Natural killer cell (primary cell): Measurements from ENCODE around the gene SLC38A3. TPM values are rescaled to one million over a fixed set of nuclear protein-coding genes. Genes with fewer than 3 reads are reported as not detected.

Experiments used
- ATAC-seq, 3 donors: fragments of 150-1000 bp in 2 of 3; fragments of 200-7000 bp in 1 of 3; cut with Tn5 transposase; 1 replicate in 1 of 3; 2 replicates in 2 of 3; pipeline ENCODE4 v1.10.0; 2021; ENCODE audit warnings: mild to moderate bottlenecking in 2 of 3, moderate library complexity in 2 of 3
- DNase-seq, 2 donors: peaks; one replicate each; pipeline versions ENCODE4 v3.0.0 to v3.0.0-alpha.2; 2013 to 2021; ENCODE audit warnings: mixed read lengths in 1 of 2
- H3K27ac ChIP-seq: one replicate; pipeline ENCODE4 v1.5.1; 2013; ENCODE audit warnings: mild to moderate bottlenecking, low read length
- H3K27me3 ChIP-seq: one replicate; pipeline ENCODE4 v1.6.1; 2013; ENCODE audit warnings: low read length; ENCODE audit not compliant: control insufficient read depth, insufficient read depth
- H3K36me3 ChIP-seq: one replicate; pipeline ENCODE4 v1.6.1; 2013; ENCODE audit warnings: low read length; ENCODE audit not compliant: control insufficient read depth, insufficient read depth
- H3K4me1 ChIP-seq: one replicate; pipeline ENCODE4 v1.6.1; 2013; ENCODE audit warnings: low read length; ENCODE audit not compliant: control insufficient read depth, insufficient read depth
- H3K4me3 ChIP-seq: one replicate; pipeline ENCODE4 v1.5.1; 2013; ENCODE audit warnings: low read length
- H3K9me3 ChIP-seq: one replicate; pipeline ENCODE4 v1.6.1; 2013; ENCODE audit warnings: low read length; ENCODE audit not compliant: control insufficient read depth, insufficient read depth
- H3K27ac Mint-ChIP-seq, 2 donors: one replicate each; pipeline ENCODE4 v1.8.0; 2022; ENCODE audit warnings: mild to moderate bottlenecking in 2 of 2, mixed read lengths in 2 of 2, moderate library complexity in 1 of 2
- H3K27me3 Mint-ChIP-seq, 2 donors: one replicate each; pipeline ENCODE4 v1.8.0; 2022; ENCODE audit warnings: low read depth in 2 of 2, mixed read lengths in 2 of 2
- H3K36me3 Mint-ChIP-seq: one replicate; pipeline ENCODE4 v1.8.0; 2022; ENCODE audit warnings: mixed read lengths
- H3K4me1 Mint-ChIP-seq, 2 donors: one replicate each; pipeline ENCODE4 v1.8.0; 2022; ENCODE audit warnings: mixed read lengths in 2 of 2
- H3K4me3 Mint-ChIP-seq: one replicate; pipeline ENCODE4 v1.8.0; 2022; ENCODE audit warnings: mild to moderate bottlenecking, moderate library complexity, mixed read lengths
- H3K9me3 Mint-ChIP-seq, 2 donors: one replicate each; pipeline ENCODE4 v1.8.0; 2022; ENCODE audit warnings: mixed read lengths in 2 of 2
- WGBS: methylation state at CpG from one replicate; pipeline ENCODE4 v1.1.7; 2013; ENCODE audit warnings: missing lambda C conversion rate; ENCODE audit not compliant: insufficient coverage; 5-methylcytosine and 5-hydroxymethylcytosine counted together
- intact Hi-C: fragments of 100-400 bp; cut with micrococcal nuclease; formaldehyde crosslinking; loops from one replicate; pipeline ENCODE4 v1.14.2; 2022
- total RNA-seq, 4 donors: library from RNA; stranded (reverse); fragments of 120-200 nt in 1 of 4; gene quantifications; one replicate each; pipeline versions ENCODE4 v1.2.3 to v1.2.4, GENCODE V29; 2013 to 2022
- TF ChIP-seq, protein P1 (sequence below): fragments of 200-600 bp; IDR thresholded peaks from one replicate; pipeline ENCODE4 v1.8.0; 2022; ENCODE audit warnings: antibody characterized with exemption

SLC38A3 gene
- total RNA-seq, 3 donors from 2014 or later (not counting 1 experiment from before 2014, with no cell fraction given): 0.82 TPM; not detected in 2

DNA sequence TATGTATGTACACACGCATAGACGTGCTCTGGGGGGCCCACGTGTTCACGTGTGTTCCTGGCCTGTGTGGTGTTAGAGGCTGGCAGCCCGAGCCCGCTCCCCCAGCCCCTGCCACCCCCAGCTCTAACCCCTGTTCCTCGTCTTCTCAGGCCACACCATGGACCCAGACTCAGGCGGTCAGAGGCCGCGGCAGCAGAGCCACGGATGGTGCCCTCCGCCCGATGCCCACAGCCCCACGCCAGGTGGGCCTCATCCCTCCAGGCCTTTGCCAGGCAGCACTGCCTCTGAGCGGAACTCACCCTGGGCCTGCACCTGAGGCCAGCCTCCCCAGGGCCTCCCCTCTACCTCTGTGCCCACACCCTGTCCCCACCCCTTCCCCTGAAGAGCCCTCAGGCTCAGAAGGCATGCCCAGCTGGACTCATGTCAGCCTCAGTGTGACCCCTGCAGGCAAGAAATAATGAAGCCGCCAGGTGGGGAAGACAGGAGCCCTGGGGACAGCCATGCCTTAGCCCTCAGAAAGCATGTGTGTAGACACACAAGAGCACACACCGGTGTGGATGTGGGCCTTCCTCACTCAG is 30.0 kb upstream of the SLC38A3 start:
- no peak for DNase-seq
- no peak overlapping the region for H3K4me3 ChIP-seq
- H3K9me3 ChIP-seq: no peaks in the 10 kb centered on the region
- H3K27ac Mint-ChIP-seq: no peak overlapping the region
- no peak for ATAC-seq
- H3K4me3 Mint-ChIP-seq: no peak overlapping the region
- H3K9me3 Mint-ChIP-seq: no peaks in the 10 kb centered on the region
- H3K4me1 ChIP-seq: no peaks in the 10 kb centered on the region
- TF ChIP-seq, protein P1, sequence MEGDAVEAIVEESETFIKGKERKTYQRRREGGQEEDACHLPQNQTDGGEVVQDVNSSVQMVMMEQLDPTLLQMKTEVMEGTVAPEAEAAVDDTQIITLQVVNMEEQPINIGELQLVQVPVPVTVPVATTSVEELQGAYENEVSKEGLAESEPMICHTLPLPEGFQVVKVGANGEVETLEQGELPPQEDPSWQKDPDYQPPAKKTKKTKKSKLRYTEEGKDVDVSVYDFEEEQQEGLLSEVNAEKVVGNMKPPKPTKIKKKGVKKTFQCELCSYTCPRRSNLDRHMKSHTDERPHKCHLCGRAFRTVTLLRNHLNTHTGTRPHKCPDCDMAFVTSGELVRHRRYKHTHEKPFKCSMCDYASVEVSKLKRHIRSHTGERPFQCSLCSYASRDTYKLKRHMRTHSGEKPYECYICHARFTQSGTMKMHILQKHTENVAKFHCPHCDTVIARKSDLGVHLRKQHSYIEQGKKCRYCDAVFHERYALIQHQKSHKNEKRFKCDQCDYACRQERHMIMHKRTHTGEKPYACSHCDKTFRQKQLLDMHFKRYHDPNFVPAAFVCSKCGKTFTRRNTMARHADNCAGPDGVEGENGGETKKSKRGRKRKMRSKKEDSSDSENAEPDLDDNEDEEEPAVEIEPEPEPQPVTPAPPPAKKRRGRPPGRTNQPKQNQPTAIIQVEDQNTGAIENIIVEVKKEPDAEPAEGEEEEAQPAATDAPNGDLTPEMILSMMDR: no peak
- no peaks in the 10 kb centered on the region for H3K36me3 ChIP-seq
- H3K27me3 ChIP-seq: no peaks in the 10 kb centered on the region
- WGBS: 95% methylated on average over 17 of the region's 17 CpGs
- H3K27ac ChIP-seq: no peak overlapping the region
- intact Hi-C loops: no loop called here
- H3K27me3 Mint-ChIP-seq: peaks cover 0 to 2% of the 10 kb centered on the region in 2 donors
- peaks cover 0 to 4% of the 10 kb centered on the region in 2 donors for H3K4me1 Mint-ChIP-seq
- H3K36me3 Mint-ChIP-seq: no peaks in the 10 kb centered on the region

GRCh38 chr3:50177346-50177745 is 27.7 kb upstream of the SLC38A3 start:
- no peak for DNase-seq
- Histone ChIP-seq H3K4me1 (no peaks in the 10 kb centered on the region), H3K27ac (no peak overlapping the region), H3K4me3 (no peak overlapping the region), H3K9me3 (no peaks in the 10 kb centered on the region), H3K36me3 (no peaks in the 10 kb centered on the region), H3K27me3 (no peaks in the 10 kb centered on the region)
- intact Hi-C loops: no loop called here
- ATAC-seq: no peak
- Mint-ChIP-seq H3K27me3 (peaks cover 0 to 2% of the 10 kb centered on the region in 2 donors), H3K36me3 (no peaks in the 10 kb centered on the region), H3K27ac (no peak overlapping the region), H3K9me3 (no peaks in the 10 kb centered on the region), H3K4me3 (no peak overlapping the region), H3K4me1 (peaks cover 0 to 4% of the 10 kb centered on the region in 2 donors)
- WGBS: 80% methylated on average over 2 of the region's 2 CpGs
- TF ChIP-seq, protein P1: no peak

GRCh38 chr3:50179710-50180109 is 25.4 kb upstream of the SLC38A3 start:
- WGBS: 33% methylated on average over 1 of the region's 2 CpGs
- no peaks in the 10 kb centered on the region for H3K27me3 Mint-ChIP-seq
- ATAC-seq: no peak

More at GRCh38 chr3:50179710-50180109, 25.4 kb upstream of the SLC38A3 start:
- Histone ChIP-seq H3K4me1 (no peaks in the 10 kb centered on the region), H3K4me3 (no peak overlapping the region), H3K27ac (no peak overlapping the region), H3K36me3 (no peaks in the 10 kb centered on the region), H3K9me3 (no peaks in the 10 kb centered on the region), H3K27me3 (no peaks in the 10 kb centered on the region)
- no peak overlapping the region for H3K4me3 Mint-ChIP-seq
- H3K4me1 Mint-ChIP-seq: no peaks in the 10 kb centered on the region
- no peaks in the 10 kb centered on the region for H3K36me3 Mint-ChIP-seq
- intact Hi-C loops: no loop called here
- no peak for DNase-seq
- no peak overlapping the region for H3K27ac Mint-ChIP-seq
- H3K9me3 Mint-ChIP-seq: no peaks in the 10 kb centered on the region
- TF ChIP-seq, protein P1: no peak
